GM19372 (cell line): ENCODE results near the gene LDLR.

ENCODE experiments used
- ATAC-seq: cut with Tn5 transposase; IDR thresholded peaks from one replicate; pipeline ENCODE4 v1.9.1; 2021; ENCODE audit warnings: mild to moderate bottlenecking, low read depth, moderate library complexity; ENCODE audit not compliant: unreplicated experiment

LDLR gene

DNA sequence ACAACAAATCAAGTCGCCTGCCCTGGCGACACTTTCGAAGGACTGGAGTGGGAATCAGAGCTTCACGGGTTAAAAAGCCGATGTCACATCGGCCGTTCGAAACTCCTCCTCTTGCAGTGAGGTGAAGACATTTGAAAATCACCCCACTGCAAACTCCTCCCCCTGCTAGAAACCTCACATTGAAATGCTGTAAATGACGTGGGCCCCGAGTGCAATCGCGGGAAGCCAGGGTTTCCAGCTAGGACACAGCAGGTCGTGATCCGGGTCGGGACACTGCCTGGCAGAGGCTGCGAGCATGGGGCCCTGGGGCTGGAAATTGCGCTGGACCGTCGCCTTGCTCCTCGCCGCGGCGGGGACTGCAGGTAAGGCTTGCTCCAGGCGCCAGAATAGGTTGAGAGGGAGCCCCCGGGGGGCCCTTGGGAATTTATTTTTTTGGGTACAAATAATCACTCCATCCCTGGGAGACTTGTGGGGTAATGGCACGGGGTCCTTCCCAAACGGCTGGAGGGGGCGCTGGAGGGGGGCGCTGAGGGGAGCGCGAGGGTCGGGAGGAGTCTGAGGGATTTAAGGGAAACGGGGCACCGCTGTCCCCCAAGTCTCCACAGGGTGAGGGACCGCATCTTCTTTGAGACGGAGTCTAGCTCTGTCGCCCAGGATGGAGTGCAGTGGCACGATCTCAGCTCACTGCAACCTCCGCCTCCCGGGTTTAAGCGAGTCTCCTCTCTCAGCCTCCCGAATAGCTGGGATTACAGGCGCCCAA is at the start of gene LDLR:
LDLR (plus strand) TSS at position 210 of the 760 bp plus-strand sequence; CDS start at position 296, 86 bp downstream.
- no peak for ATAC-seq

DNA sequence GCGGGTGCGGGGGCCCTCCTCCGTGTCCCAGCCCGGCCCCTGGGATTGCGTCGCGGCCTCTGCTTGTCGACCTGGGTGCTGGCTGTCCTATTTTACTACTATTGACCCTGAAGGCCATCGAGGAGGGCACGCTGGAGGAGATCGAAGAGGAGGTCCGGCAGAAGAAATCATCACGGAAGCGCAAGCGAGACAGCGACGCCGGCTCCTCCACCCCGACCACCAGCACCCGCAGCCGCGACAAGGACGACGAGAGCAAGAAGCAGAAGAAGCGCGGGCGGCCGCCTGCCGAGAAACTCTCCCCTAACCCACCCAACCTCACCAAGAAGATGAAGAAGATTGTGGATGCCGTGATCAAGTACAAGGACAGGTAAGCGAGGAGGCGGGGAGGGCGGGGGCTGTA is 48.1 kb upstream of the LDLR start:
- no peak for ATAC-seq

DNA sequence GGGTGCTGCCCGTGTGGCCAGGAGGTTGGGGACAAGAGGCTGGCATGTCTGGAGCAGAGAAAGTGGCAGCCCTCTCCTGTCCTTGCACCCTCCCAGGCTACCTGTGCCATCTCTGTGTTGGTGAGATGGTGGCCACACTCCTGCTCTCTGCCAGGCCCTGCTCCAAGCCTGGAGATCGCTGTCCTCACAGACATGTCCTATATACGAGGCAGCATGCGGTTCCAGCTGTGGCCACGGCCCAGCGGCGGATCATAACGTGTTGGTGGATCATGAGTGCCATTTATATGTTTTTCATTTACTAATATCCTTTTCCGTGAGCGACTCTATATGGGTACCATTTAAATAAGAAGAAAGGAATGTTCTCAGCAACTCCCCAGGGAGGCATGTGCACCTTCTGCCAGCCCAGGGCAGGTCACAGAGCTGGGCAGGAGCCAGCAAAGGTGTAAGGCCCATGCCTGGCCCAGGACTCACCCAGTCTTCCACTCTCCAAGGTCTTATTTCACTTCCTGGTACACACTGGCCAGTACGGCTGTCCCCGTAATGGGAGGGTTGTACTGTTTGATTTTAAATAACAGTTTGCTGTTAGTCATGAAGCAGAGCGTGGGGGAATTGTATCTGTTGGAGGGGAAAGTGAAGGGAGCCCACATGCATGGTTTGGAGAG is 47.2 kb upstream of the LDLR start:
- no peak for ATAC-seq

DNA sequence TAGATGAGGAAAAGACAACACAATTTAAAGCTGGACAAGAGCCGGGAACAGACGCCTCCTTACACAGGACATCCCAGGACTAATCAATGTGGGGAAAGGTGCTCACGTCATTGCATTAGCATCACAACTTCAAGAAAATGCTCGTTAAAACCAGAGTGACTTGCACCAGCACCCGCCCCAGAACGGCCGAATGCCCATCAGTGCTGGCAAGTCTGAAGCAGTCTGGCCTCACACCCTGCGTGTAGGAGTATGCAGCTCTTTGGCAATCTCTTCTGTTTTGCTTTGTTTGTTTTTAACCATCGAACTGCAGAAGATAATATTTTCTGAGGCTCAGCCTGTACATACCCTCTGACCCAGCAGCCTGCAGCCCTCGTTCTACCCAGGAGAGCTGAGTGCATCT is 44.8 kb upstream of the LDLR start:
- no peak for ATAC-seq

DNA sequence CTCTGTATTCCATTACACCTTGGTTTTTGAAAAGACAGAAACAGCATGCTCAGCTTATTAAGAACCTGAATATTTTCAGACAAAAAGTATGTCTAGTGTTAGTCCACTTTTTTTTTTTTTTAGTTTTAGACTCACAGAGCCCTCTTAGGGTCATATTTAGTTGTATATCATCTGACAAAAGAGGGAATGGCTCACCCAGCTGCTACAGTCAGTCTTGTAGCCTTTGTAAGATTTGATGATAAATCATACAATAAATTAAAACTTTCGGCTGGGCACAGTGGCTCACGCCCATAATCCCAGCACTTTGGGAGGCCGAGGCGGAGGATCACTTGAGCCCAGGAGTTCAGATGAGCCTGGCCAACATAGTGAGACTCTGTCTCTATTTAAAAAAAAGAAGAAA is 43.7 kb upstream of the LDLR start:
- no peak for ATAC-seq

DNA sequence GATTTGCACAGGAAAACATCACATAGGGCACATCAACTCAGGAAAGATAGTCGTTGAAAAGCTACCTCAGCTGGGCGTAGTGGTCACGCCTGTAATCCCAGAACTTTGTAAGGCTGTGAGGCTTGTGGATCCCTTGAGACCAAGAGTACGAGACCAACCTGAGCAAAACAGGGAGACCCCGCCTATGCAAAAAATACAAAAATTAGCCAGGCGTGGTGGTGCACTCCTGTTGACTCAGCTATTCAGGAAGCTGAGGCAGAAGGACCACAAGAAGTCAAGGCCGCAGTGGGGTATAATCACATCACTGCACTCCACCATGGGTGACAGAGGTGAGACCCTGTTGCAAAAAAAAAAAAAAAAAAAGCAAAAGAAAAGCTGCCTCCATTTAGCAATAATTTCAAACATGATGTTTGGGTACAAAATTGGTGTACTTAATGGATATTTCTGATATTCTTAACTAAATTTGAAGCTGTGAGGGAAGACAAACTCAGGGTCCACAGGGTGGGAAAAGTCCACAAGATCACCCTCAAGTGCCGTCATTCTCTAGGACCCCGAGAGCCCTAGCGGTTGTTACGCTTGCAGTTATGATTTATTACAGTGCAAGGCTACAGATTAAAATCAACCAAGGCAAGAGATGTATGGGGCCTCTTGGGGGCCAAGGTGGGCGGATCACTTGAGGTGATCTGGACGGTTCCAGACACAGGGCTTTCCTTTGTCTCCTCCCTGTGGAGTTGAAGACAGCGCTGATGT is 42.5 kb upstream of the LDLR start:
- ATAC-seq, result no peak

- ATAC-seq, result no peak
These were observed 41.4 kb upstream of the LDLR start for GRCh38 chr19:11047866-11048265.

DNA sequence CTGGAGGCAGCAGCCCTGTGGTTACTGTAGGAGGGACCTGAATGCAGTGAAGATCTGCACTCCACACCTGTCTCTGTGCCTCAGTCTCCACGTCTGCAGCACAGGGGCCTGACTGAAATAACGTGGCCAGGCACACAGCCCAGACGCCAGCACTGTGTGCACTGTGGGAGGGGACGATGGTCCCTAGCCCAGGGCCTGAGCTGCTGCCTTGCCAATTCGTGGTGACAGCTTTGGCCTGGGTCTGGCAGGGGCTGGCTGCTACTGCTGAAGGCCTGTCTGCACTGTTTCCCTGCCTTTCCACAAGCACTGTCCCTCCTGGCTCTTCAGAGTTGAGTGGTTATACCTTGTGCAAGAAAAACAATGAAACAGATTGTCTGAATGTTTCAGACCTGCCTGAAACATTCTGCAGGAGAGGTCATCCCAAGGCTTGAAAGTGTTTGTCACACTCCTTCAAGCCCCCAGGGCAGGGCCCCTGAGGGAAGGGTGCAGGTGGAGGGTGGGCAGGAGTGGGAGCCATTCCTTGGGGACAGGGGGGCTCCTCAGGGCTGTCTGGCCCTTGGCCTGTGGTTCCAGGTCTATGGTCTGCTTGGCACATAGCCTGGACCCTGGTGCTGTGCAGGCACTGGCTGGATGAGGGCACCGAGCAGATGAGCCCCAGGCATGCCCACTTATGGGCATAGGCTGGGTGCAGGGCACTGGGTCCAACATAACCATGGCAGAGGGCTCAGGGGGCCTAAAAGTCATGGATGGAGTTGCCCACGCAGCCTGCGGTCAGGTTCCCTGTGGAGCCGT is 38.7 kb upstream of the LDLR start:
- no peak for ATAC-seq

DNA sequence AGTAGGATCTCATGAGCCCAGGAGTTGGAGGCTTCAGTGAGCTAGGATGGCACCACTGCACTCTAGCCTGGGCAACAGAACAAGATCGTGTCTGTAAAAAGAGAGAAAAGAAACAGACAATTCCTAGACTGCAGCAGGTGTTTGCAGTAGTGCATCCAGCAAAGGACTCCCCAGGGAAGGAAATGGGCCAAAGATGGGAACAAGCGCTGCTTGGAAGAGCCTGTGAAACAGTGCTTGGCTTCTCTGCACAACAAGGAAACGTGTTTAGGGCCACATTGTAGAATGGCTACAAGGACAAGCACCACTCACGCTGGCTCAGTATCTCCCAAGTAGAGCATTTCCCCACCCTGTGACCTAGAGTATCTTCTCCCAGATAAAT is 35.5 kb upstream of the LDLR start:
- no peak for ATAC-seq

- ATAC-seq, result no peak
These were observed 35.1 kb upstream of the LDLR start for GRCh38 chr19:11054200-11054599.

DNA sequence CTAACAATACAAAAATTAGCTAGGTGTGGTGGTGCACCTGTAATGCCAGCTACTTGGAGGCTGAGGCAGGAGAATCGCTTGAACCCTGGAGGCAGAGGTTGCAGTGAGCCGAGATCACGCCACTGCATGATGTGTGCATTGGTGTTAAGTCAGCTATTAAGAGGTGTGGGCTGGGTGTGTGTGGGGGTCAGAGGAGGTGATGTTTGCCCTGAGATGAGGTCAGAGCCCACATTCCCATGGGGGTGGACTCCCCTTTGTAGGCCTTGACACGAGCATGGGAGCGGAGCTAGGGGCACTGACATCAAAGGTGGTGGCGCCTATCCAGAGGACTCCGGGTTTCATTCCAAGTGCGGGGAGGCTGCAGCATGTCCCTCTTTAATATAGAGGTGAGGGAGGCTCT is 34.6 kb upstream of the LDLR start:
- no peak for ATAC-seq

DNA sequence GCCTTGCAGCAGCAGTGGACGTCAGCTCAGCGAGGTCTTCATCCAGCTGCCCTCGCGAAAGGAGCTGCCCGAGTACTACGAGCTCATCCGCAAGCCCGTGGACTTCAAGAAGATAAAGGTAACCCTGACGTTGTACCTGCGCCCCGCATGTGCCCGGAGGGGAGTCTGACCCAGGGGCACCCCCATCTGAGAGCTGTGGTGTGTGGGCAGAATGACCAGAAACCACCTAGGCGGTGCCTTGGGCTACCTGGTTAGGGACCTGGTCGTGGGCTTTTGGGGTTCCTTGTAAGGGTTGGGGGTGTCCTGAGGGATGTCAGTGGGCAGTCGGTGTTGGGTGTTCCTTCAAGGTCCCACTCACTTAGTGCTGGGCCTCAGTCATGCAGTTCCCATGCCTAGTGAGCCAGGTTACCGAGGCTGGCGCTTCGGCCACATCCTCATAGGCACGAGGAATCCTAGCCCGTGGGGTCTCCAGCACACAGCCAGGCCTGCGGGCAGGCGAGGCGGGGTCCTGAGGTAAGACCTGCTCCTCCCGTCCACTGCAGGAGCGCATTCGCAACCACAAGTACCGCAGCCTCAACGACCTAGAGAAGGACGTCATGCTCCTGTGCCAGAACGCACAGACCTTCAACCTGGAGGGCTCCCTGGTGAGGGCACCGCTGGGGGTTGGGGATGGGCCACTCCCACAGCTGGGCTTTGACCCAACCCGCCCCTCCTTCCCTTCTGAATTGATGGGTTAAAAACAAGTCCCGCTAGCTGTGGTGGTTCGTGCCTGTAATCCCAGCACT is 30.8 kb upstream of the LDLR start:
- no peak for ATAC-seq

DNA sequence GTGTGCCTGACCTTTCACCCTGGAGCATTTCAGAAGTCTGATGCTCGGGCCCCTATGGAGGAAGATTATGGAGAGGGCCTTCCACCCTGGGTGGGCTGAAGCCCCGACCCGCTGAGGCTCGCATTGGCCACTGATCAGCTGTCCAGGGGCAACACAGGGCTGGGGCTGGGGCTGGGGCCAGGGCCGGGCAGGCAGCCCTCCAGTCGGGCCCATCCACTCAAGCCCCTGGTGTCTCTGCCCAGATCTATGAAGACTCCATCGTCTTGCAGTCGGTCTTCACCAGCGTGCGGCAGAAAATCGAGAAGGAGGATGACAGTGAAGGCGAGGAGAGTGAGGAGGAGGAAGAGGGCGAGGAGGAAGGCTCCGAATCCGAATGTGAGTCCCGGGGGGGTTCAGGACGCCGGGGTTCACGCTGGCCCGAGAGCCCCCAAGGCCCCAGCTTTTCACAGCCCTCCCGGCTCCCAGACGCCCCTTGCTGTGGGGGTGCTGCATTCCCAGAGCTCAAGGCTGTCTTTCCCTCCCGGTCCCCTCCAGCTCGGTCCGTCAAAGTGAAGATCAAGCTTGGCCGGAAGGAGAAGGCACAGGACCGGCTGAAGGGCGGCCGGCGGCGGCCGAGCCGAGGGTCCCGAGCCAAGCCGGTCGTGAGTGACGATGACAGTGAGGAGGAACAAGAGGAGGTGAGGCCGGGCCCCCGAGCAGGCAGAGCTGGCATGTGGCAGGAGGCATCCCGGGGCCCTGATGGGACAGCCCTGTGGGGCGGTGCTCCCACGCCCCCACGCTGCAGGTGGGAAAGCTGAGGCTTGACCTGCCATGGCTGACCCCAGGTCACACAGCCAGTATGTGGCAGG is 29.5 kb upstream of the LDLR start:
- no peak for ATAC-seq

DNA sequence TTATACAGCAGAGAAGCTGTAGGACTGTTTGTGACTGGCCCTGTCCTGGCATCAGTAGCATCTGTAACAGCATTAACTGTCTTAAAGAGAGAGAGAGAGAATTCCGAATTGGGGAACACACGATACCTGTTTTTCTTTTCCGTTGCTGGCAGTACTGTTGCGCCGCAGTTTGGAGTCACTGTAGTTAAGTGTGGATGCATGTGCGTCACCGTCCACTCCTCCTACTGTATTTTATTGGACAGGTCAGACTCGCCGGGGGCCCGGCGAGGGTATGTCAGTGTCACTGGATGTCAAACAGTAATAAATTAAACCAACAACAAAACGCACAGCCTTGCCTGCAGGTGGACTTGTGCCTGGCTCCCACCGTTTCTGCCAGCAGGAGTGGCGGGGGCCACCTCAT is 27.3 kb upstream of the LDLR start:
- no peak for ATAC-seq

DNA sequence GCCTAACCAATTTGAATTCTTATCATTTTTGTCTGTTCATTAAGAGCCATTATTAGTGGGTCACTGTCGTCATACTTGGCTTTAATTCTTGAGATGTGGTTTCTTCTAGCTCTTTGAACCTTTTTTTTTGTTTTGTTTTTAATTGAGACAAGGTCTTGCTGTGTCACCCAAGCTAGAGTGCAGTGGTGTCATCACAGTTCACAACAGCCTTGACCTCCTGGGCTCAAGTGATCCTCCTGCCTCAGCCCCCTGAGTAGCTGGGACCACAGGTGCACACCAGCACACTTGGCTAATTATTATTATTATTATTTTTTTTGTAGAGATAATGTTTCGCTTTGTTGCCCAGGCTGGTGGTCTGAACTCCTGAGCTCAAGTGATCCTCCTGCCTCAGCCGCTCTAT is 25.8 kb upstream of the LDLR start:
- no peak for ATAC-seq

GRCh38 chr19:11064831-11065303 is 24.4 kb upstream of the LDLR start:
- no peak for ATAC-seq

DNA sequence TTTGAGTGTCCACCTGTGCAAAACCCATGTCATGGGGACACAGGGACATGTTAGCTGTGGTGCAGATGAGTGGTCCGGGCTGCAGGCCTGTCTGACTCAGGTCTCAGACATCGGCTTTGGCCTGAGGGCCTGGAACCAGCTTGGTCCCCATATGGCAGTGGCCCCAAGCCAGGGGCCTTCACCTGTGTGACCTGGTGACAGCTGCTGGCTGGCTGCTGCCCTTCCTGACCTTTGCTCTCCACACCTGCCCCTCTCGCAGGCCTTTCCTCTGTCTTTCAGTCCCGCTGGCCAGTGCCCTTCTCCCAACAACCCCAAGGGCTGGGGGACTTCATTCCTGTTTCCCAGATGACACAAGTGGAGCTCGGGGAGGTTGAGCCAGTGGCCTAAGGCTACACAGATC is 22.9 kb upstream of the LDLR start:
- no peak for ATAC-seq

GRCh38 chr19:11067356-11068113 is 21.7 kb upstream of the LDLR start:
- ATAC-seq, result no peak
